LNCAP (cell line): ENCODE measurements around the gene DHX35.

Experiments used
- TF ChIP-seq, protein P1 (sequence below): fragments of 450-650 bp; IDR thresholded peaks from 2 replicates; pipeline ENCODE4 v1.5.1; 2017; ENCODE audit warnings: mild to moderate bottlenecking

DHX35 gene

DNA sequence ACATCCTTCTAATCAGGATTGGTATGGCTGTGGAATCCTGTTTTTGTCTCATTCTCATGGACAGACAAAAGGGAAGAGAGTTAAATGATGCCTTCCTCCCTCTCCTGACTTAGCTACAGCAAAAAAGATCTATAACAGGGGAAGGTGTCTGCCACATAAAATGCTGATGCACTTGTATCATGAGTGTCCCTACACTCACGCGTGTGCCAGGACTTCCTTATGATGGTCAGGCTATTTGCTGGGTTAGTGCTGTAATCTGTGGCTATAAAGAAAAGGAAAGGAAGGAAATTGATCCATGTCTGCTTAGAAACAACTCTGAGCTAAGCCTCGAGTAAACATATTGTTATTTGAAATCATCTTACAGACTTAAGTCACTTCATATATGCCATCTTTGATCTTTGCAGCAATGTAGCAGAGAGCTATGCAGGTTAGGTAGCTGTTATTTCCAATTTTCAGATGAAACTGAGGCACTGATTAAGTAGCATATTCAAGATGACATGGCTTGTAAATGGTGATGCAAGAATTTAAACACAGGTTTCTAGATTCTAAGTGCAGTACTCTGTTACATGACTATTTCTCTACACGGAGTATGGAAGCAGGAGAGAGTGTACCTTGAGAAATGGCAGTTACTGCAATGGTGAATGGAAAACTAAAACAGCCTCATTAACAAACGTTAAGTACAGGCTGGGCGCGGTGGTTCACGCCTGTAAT is 8.4 kb upstream of the DHX35 start:
- TF ChIP-seq, protein P1, sequence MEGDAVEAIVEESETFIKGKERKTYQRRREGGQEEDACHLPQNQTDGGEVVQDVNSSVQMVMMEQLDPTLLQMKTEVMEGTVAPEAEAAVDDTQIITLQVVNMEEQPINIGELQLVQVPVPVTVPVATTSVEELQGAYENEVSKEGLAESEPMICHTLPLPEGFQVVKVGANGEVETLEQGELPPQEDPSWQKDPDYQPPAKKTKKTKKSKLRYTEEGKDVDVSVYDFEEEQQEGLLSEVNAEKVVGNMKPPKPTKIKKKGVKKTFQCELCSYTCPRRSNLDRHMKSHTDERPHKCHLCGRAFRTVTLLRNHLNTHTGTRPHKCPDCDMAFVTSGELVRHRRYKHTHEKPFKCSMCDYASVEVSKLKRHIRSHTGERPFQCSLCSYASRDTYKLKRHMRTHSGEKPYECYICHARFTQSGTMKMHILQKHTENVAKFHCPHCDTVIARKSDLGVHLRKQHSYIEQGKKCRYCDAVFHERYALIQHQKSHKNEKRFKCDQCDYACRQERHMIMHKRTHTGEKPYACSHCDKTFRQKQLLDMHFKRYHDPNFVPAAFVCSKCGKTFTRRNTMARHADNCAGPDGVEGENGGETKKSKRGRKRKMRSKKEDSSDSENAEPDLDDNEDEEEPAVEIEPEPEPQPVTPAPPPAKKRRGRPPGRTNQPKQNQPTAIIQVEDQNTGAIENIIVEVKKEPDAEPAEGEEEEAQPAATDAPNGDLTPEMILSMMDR = no peak

DNA sequence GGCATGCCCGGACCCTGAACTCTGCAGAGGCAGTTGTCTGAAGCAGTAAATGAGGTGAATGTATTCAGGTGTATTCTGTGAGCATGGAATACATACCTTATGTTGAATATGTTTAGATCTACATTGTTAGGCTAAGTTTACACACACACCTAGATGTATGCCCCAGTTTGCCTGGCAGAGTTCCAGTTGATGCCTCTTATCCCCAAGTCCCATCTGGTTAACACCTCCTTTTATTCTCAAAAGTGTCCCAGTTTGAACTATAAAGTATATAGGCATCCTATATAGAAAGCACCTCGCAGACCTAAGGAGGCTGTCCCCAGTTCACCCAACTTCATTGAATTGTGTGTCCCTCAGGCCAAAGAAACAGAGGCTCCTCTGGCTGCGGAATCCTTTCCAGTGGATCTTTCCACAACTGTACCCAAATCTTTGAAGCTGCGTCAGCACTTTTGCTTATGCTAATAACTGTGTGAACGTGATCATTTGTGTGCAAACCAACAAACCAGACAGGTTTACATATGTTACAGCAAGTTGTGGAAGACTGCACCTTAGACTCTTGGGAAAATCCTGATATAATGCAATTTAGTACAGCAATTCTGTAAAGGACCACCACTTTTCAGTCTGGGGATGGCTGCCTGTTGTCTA is 4.8 kb upstream of the DHX35 start:
- TF ChIP-seq, protein P1 = no peak

DNA sequence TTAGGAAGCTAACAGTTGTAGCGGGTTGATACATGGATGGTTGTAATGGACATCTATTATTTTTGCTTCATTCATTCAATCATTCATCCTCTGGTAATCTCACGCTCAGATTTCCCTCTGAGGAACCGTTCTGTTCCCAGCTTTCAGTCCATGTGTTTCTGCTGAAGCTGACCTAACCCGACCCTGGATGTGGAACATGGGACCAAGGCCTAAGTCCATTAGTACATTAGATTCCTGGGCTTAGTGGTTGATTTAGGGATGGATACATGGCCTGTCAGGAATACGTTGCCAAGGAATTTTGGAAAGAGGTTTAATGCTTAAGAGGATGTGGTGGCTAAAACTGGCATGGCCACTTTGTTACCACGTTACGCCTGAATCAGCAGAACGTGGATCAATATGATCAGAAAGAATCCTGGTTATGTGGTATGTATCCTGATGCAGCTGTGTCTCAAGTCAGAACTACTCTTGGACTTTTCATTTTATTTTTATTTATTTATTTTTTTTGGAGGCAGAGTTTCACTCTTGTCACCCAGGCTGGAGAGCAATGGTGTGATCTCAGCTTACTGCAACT is 4.1 kb upstream of the DHX35 start:
- TF ChIP-seq, protein P1 = no peak

DNA sequence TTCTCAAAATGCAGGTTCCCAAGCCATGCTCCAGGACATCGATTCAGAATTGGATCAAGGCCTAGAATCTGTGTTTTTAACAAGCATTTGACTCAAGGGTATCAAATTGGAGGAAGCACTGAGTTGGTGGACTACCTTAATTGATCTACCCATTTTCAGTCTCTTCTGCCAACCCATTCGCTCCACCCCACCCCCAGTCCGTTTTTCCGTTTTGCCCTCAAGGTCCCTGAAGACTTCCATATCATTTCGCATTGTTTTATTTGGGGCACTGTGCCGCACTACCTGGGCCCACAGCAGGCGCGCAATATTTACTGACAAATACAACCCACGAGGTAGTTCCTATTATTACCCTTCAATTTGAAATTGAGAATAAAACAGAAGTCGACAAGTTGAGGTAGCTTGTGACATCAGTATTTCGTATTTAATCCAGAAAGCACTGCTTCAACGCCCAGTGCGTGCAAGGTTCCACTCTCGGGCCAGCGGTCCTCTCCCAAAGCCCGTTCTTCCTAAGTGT is 557 bp upstream of the DHX35 start:
- TF ChIP-seq, protein P1 = no peak

DNA sequence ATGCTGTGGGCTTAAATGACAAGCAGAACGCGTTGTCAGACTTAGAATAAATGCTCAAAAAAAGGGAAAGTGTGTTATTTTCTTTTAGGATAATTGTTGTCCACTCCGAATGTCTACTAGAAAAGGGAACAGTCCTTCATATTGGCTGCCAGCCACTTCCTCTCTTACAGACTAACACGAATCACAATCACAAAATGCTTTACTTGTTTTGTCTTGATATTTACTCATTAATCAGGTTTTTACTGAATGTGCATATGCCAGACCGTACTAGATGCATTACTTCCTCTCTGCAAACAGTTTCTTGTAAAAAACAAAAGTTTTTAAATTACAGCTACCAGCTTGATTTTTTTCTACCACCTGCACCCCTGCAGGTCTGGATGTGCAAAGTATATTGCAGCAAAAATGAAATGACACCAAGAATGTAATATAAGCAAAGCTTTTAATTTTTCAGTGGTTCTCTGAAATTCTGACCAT is 821 bp downstream of the DHX35 start:
- TF ChIP-seq, protein P1 = no peak

DNA sequence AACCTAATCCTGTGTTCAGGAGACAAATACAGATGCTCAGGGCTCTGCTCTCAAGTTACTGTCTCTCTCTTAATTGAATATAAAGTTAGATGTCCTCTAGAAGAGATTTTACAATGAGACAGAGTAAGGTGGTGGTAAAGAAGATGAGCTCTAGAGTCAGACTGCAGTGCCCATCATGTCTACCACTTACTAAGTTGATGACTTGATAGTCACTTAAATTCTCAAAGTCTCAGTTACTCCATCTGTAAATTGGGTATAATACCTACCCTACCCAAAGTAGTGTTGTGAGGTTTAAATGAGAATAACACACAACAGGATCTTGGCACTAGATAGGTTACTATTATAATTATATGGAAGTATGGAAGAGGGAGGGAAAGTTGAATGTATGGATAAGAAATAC is 1.6 kb downstream of the DHX35 start:
- TF ChIP-seq, protein P1 = no peak

DNA sequence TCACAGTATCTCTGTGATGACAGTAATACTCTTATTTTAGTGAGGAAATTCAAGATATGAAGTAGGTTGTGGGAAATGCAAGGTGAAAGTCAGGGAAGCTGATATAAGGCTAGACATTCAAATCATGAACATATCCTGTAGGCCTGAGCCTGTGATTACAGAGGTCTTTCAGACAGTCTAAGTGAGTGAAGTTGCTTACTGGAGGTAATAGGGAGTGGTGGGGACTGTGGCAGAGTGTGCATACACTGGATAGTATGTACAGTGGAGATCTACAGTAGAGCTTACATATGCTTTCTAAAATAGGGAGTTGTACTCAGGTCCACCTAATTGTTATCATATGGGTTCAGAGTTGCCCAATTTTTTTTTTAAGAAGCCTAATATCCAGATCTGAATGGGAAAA is 3.1 kb downstream of the DHX35 start:
- TF ChIP-seq, protein P1 = no peak
